ENCODE measurements around the gene SPTAN1.

The SPTAN1 gene

DNA sequence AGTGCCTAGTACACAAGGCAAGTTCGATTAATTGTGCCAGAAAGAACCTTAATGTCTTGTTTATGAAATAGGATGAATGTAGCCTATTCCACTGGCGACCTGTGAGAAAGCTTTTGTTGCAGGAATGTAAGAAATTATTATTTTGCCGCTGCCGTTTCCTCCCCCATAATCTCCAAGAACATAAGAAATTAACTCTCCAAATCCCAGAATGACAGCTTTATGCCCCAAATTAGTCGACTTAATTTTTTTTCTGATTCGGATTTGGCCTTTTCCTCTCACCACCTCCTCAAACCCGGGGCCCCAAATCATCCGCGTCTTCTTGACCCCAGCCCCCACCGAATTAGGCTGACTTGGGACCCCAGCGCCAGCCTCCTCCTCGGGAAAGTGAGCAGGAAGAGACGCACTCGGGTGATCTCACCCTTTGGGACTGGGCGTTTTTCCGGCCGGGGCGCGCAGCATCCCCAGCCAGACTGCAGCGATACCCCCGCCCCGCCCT lies 682 bp upstream of the SPTAN1 start:
- Histone ChIP-seq H3K79me2 (ENCODE audit: low read length) (peaks cover 41% of the 10 kb centered on the region), H3F3A (ENCODE audit: insufficient read depth, low read length) (peaks cover 12% of the 10 kb centered on the region; the same call in 1 of the 2 replicates), H3K36me3 (replicated peaks; ENCODE audit: insufficient read depth, low read length) (no peaks in the 10 kb centered on the region), H2AFZ (ENCODE audit: low read length) (peak overlapping the region; percentile 98), H3K4me1 (ENCODE audit: low read length) (peaks cover 23% of the 10 kb centered on the region), H4K20me1 (ENCODE audit: insufficient read depth, low read length) (no peaks in the 10 kb centered on the region), H3K9me3 (replicated peaks; ENCODE audit: insufficient read depth, low read length) (no peaks in the 10 kb centered on the region), H3K27ac (ENCODE audit: low read length) (peak overlapping the region; percentile 24; the same call in 1 of the 2 replicates), H3K27me3 (replicated peaks; ENCODE audit: insufficient read depth, low read length) (no peaks in the 10 kb centered on the region), H3K9me2 (replicated peaks; ENCODE audit: insufficient read depth, low read length) (no peaks in the 10 kb centered on the region), H3K4me2 (ENCODE audit: low read depth, low read length) (peak overlapping the region; percentile 97; the same call in 1 of the 2 replicates), H3K9ac (ENCODE audit: low read length) (peak overlapping the region; percentile 79), H3K4me3 (ENCODE audit: low read length) (peak overlapping the region; percentile 88)
- no peak for TF ChIP-seq EZH2 (optimal IDR thresholded peaks at IDR 0.05; ENCODE audit: low read depth, low read length)
- TF ChIP-seq, protein P1, sequence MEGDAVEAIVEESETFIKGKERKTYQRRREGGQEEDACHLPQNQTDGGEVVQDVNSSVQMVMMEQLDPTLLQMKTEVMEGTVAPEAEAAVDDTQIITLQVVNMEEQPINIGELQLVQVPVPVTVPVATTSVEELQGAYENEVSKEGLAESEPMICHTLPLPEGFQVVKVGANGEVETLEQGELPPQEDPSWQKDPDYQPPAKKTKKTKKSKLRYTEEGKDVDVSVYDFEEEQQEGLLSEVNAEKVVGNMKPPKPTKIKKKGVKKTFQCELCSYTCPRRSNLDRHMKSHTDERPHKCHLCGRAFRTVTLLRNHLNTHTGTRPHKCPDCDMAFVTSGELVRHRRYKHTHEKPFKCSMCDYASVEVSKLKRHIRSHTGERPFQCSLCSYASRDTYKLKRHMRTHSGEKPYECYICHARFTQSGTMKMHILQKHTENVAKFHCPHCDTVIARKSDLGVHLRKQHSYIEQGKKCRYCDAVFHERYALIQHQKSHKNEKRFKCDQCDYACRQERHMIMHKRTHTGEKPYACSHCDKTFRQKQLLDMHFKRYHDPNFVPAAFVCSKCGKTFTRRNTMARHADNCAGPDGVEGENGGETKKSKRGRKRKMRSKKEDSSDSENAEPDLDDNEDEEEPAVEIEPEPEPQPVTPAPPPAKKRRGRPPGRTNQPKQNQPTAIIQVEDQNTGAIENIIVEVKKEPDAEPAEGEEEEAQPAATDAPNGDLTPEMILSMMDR (IDR thresholded peaks at IDR 0.05; ENCODE audit: low read length) = no peak
- no peak for TF ChIP-seq EZH2phosphoT487 (IDR thresholded peaks at IDR 0.05; ENCODE audit: low read length)
- DNase-seq = no peak

DNA sequence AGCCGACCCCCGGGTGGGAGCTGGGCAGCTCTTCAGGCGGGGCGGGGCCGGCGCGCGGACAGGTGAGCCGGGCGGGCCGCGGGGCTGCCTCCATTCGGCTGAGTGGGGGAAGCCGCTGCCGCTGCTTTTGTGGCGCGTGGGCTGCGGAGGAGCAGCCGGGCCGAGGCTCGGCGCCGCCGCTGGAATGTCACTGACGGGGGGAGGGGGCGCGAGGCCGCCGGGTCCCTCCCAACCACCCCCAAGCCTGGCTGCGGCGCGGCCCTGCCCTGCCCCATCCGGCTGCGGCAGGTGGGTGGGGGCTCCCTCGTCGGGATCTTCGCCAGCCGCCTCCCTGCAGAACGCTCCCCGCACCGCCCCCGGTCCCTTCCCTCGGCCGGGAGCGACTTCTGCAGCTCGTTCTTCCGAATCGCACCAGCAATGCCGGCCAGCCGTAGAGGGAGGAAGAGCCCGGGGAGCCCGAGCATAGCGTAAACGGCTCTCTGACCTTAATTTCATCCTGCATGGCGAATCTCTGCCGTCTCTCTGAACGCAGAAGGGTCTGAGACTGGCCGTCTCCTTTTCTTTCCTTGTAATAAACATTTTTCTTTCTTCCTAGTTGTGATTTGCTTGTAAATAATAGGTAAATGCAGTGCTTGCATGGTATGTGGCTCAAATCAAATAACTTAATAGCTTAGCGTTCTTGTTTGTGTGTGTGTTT lies 505 bp downstream of the SPTAN1 start:
- no peaks in the 10 kb centered on the region for H3K36me3 ChIP-seq (replicated peaks; ENCODE audit: insufficient read depth, low read length)
- peaks cover 50% of the 10 kb centered on the region for H3K79me2 ChIP-seq (ENCODE audit: low read length)
- H3K4me2 ChIP-seq (ENCODE audit: low read depth, low read length) = peak overlapping the region; percentile 74
- H3K27me3 ChIP-seq (replicated peaks; ENCODE audit: insufficient read depth, low read length) = no peaks in the 10 kb centered on the region
- DNase-seq = peak; percentile 31
- peaks cover 12% of the 10 kb centered on the region for H3F3A ChIP-seq (ENCODE audit: insufficient read depth, low read length)
- no peak overlapping the region for H3K27ac ChIP-seq (ENCODE audit: low read length)
- no peaks in the 10 kb centered on the region for H3K9me2 ChIP-seq (replicated peaks; ENCODE audit: insufficient read depth, low read length)
- no peaks in the 10 kb centered on the region for H3K9me3 ChIP-seq (replicated peaks; ENCODE audit: insufficient read depth, low read length)
- H3K4me3 ChIP-seq (ENCODE audit: low read length) = peak overlapping the region; percentile 81
- peak overlapping the region; percentile 74 for H3K9ac ChIP-seq (ENCODE audit: low read length)
- H3K4me1 ChIP-seq (ENCODE audit: low read length) = peaks cover 27% of the 10 kb centered on the region
- H4K20me1 ChIP-seq (ENCODE audit: insufficient read depth, low read length) = no peaks in the 10 kb centered on the region
- TF ChIP-seq EZH2 (optimal IDR thresholded peaks at IDR 0.05; ENCODE audit: low read depth, low read length) (no peak), EZH2phosphoT487 (IDR thresholded peaks at IDR 0.05; ENCODE audit: low read length) (no peak)
- TF ChIP-seq, protein P1 (IDR thresholded peaks at IDR 0.05; ENCODE audit: low read length) = no peak
- peak overlapping the region; percentile 18 for H2AFZ ChIP-seq (ENCODE audit: low read length)

DNA sequence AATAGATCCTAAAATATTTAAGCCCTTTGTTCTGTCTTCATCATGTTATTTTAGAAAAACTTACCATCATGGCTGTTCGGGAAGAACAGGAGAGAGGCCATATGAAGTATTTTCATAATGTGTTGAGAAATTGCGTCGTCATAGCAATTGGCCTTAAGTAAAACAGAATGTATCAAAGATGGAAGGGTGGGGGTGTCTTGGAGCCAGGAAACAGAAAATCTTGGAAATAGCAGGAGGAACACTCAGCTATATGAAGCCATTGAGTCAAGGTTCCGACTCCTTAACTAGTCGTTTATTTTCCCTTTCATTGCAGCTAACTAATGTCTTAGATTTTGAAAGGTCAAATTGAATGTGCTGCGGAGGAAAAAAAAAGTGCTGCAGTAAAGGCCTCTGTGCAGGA lies 1.3 kb downstream of the SPTAN1 start:
- Histone ChIP-seq H3K9me3 (replicated peaks; ENCODE audit: insufficient read depth, low read length) (no peaks in the 10 kb centered on the region), H3K4me2 (ENCODE audit: low read depth, low read length) (peak overlapping the region; percentile 74), H3K9me2 (replicated peaks; ENCODE audit: insufficient read depth, low read length) (no peaks in the 10 kb centered on the region), H3K27me3 (replicated peaks; ENCODE audit: insufficient read depth, low read length) (no peaks in the 10 kb centered on the region), H4K20me1 (ENCODE audit: insufficient read depth, low read length) (no peaks in the 10 kb centered on the region), H3K79me2 (ENCODE audit: low read length) (peaks cover 54% of the 10 kb centered on the region), H3K27ac (ENCODE audit: low read length) (no peak overlapping the region), H3K4me1 (ENCODE audit: low read length) (peaks cover 35% of the 10 kb centered on the region), H3K36me3 (replicated peaks; ENCODE audit: insufficient read depth, low read length) (no peaks in the 10 kb centered on the region), H3F3A (ENCODE audit: insufficient read depth, low read length) (peaks cover 20% of the 10 kb centered on the region), H3K9ac (ENCODE audit: low read length) (no peak overlapping the region), H3K4me3 (ENCODE audit: low read length) (peak overlapping the region; percentile 81; the same call in 1 of the 2 replicates), H2AFZ (ENCODE audit: low read length) (no peak overlapping the region)
- no peak for DNase-seq
- TF ChIP-seq, protein P1 (IDR thresholded peaks at IDR 0.05; ENCODE audit: low read length) = no peak
- no peak for TF ChIP-seq EZH2 (optimal IDR thresholded peaks at IDR 0.05; ENCODE audit: low read depth, low read length)
